ENCODE results near the gene PNMT. TPM values are rescaled to one million over a fixed set of nuclear protein-coding genes. Genes with fewer than 3 reads are reported as not detected.
A peak's percentile ranks its signal among the peaks of the same experiment; 100 is the strongest.

Gene PNMT
- total and polyA plus RNA-seq, 2 of the 13 experiments (the other 11 are each of a cell fraction or from before 2014, with no cell fraction given) = 0.25 TPM; not detected in 1

DNA sequence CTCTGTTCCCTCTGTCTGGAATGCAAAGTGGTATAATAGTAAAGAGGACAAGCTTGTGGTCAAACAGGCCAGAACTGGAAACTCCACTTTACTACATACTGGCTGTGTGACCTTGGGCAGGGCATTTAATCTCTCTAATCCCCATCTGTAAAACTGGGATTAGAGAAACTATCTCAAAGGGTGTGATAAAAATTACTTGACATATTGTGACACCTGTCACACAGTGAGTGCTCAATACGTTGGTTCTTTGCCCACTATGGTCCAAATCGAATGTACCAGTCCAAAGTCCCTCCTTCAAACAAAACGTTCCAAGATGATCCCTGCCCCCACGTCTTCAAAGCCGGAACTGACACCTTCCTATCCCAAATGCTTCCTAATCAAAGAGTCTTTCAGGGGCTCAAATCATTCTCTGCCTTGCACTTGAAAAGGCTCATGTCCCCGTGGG is 18.9 kb downstream of the PNMT start:
- 2% methylated on average over 6 of the region's 6 CpGs for WGBS (ENCODE audit: low lambda C conversion rate)
- TF ChIP-seq ZNF761 (CRISPR knock-in tag; conservative IDR thresholded peaks at IDR 0.05) (no peak), PCBP1 (IDR thresholded peaks at IDR 0.05; ENCODE audit: borderline replicate concordance, low read depth, low read length) (no peak), MXI1 (IDR thresholded peaks at IDR 0.05; ENCODE audit: borderline replicate concordance, low read depth, low read length) (no peak), BORCS8-MEF2B (CRISPR knock-in tag; IDR thresholded peaks at IDR 0.05) (no peak), TBP (CRISPR knock-in tag; IDR thresholded peaks at IDR 0.05) (no peak), MED13 (CRISPR knock-in tag; IDR thresholded peaks at IDR 0.05) (no peak), SAP130 (CRISPR knock-in tag; IDR thresholded peaks at IDR 0.05; ENCODE audit: low read depth) (no peak), ZNF678 (CRISPR knock-in tag; IDR thresholded peaks at IDR 0.05) (no peak), GABPA (IDR thresholded peaks at IDR 0.05; ENCODE audit: low read depth, low read length) (no peak), GABPA (CRISPR knock-in tag; IDR thresholded peaks at IDR 0.05; ENCODE audit: low read depth) (no peak; the same call in 1 of the 2 replicates), ZNF17 (CRISPR knock-in tag; IDR thresholded peaks at IDR 0.05) (no peak), ZNF343 (CRISPR knock-in tag; IDR thresholded peaks at IDR 0.05) (no peak), MED1 (CRISPR knock-in tag; IDR thresholded peaks at IDR 0.05) (peak; percentile 51; the same call in 1 of the 2 replicates), SIN3A (IDR thresholded peaks at IDR 0.05; ENCODE audit: borderline replicate concordance, low read depth, low read length) (no peak), ZNF264 (CRISPR knock-in tag; IDR thresholded peaks at IDR 0.05) (no peak), CBX1 (IDR thresholded peaks at IDR 0.05; ENCODE audit: low read depth) (no peak), HHEX (CRISPR knock-in tag; IDR thresholded peaks at IDR 0.05) (no peak)
- TF ChIP-seq, protein P1, sequence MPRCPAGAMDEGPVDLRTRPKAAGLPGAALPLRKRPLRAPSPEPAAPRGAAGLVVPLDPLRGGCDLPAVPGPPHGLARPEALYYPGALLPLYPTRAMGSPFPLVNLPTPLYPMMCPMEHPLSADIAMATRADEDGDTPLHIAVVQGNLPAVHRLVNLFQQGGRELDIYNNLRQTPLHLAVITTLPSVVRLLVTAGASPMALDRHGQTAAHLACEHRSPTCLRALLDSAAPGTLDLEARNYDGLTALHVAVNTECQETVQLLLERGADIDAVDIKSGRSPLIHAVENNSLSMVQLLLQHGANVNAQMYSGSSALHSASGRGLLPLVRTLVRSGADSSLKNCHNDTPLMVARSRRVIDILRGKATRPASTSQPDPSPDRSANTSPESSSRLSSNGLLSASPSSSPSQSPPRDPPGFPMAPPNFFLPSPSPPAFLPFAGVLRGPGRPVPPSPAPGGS (CRISPR knock-in tag; IDR thresholded peaks at IDR 0.05) = no peak
- TF ChIP-seq, protein P2, sequence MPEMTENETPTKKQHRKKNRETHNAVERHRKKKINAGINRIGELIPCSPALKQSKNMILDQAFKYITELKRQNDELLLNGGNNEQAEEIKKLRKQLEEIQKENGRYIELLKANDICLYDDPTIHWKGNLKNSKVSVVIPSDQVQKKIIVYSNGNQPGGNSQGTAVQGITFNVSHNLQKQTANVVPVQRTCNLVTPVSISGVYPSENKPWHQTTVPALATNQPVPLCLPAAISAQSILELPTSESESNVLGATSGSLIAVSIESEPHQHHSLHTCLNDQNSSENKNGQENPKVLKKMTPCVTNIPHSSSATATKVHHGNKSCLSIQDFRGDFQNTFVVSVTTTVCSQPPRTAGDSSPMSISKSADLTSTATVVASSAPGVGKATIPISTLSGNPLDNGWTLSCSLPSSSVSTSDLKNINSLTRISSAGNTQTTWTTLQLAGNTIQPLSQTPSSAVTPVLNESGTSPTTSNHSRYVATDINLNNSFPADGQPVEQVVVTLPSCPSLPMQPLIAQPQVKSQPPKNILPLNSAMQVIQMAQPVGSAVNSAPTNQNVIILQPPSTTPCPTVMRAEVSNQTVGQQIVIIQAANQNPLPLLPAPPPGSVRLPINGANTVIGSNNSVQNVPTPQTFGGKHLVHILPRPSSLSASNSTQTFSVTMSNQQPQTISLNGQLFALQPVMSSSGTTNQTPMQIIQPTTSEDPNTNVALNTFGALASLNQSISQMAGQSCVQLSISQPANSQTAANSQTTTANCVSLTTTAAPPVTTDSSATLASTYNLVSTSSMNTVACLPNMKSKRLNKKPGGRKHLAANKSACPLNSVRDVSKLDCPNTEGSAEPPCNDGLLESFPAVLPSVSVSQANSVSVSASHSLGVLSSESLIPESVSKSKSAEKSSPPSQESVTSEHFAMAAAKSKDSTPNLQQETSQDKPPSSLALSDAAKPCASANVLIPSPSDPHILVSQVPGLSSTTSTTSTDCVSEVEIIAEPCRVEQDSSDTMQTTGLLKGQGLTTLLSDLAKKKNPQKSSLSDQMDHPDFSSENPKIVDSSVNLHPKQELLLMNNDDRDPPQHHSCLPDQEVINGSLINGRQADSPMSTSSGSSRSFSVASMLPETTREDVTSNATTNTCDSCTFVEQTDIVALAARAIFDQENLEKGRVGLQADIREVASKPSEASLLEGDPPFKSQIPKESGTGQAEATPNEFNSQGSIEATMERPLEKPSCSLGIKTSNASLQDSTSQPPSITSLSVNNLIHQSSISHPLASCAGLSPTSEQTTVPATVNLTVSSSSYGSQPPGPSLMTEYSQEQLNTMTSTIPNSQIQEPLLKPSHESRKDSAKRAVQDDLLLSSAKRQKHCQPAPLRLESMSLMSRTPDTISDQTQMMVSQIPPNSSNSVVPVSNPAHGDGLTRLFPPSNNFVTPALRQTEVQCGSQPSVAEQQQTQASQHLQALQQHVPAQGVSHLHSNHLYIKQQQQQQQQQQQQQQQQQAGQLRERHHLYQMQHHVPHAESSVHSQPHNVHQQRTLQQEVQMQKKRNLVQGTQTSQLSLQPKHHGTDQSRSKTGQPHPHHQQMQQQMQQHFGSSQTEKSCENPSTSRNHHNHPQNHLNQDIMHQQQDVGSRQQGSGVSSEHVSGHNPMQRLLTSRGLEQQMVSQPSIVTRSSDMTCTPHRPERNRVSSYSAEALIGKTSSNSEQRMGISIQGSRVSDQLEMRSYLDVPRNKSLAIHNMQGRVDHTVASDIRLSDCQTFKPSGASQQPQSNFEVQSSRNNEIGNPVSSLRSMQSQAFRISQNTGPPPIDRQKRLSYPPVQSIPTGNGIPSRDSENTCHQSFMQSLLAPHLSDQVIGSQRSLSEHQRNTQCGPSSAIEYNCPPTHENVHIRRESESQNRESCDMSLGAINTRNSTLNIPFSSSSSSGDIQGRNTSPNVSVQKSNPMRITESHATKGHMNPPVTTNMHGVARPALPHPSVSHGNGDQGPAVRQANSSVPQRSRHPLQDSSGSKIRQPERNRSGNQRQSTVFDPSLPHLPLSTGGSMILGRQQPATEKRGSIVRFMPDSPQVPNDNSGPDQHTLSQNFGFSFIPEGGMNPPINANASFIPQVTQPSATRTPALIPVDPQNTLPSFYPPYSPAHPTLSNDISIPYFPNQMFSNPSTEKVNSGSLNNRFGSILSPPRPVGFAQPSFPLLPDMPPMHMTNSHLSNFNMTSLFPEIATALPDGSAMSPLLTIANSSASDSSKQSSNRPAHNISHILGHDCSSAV (CRISPR knock-in tag; IDR thresholded peaks at IDR 0.05; ENCODE audit: borderline replicate concordance) = no peak

More for the DNA sequence above, 18.9 kb downstream of the PNMT start:
- POLR2A ChIA-PET = interaction anchor here (1.0 to 4.9 kb wide), 11 partner anchors 9 to 487 kb away, joined by 3 to 118 read pairs (median 25); partner anchors contain the start of genes ERBB2, MIEN1, PNMT and RPL19
- H3K4me2 ChIP-seq (ENCODE audit: low read depth, low read length) = peak overlapping the region; percentile 94
- H3K27me3 ChIP-seq (ENCODE audit: control insufficient read depth in 1 of 2, insufficient read depth in 2 of 2, low read length in 2 of 2) = no peaks in the 10 kb centered on the region; a peak in 1 of 5 replicates
- DNase-seq (ENCODE audit: low spot score) = no peak
- H4K20me1 ChIP-seq (ENCODE audit: insufficient read depth, low read length) = no peaks in the 10 kb centered on the region
- in situ Hi-C loops (cut with HindIII; ENCODE audit: extremely low pct_ligation_motif_present, low pct_unique_long_range_greater_than_20kb) (no loop called here), intact Hi-C loops (cut with micrococcal nuclease; ENCODE audit: unreplicated experiment) (loop anchor here (1.0 kb wide), 1 partner anchor 8 kb away; no protein-coding TSS in a partner anchor)
- TSS peak; percentile 84 for BruUV-seq (replicated peaks)
- peak overlapping the region; percentile 83 for H3K9ac ChIP-seq (ENCODE audit: insufficient read depth, low read depth, low read length)
- CTCF ChIA-PET (ENCODE audit: low intra/inter-chr PET ratio, low total read pairs) = no interaction called here
- H3K9me3 ChIP-seq (ENCODE audit: low read length) = no peaks in the 10 kb centered on the region
- H3K4me3 ChIP-seq (replicated peaks in 1 of 3; ENCODE audit: insufficient read depth in 1 of 3, low read depth in 2 of 3, low read length in 3 of 3) = peak overlapping the region; percentile 72 to 76 (median 74)
- peak overlapping the region; percentile 88 for H3K27ac ChIP-seq (ENCODE audit: extremely low read length, insufficient read depth, low read length)
- peak; percentile 43 for FAIRE-seq
- H3K79me2 ChIP-seq (ENCODE audit: insufficient read depth, low read length) = no peaks in the 10 kb centered on the region
- H3K4me1 ChIP-seq (ENCODE audit: insufficient read depth, low read length) = peaks cover 26% of the 10 kb centered on the region
- peak overlapping the region; percentile 17 for H2AFZ ChIP-seq (ENCODE audit: low read length)
- ATAC-seq = peak; percentile 6
- H3K36me3 ChIP-seq (replicated peaks in 1 of 2; ENCODE audit: control insufficient read depth in 1 of 2, insufficient read depth in 2 of 2, low read length in 2 of 2) = peaks cover 0 to 2% of the 10 kb centered on the region in 2 experiments; a peak in 2 of 5 replicates
